ENCODE data around the gene WNT7A.

Gene WNT7A

GRCh38 chr3:13767896-13768295, 112.0 kb downstream of the WNT7A start:
- DNase-seq, result no peak

- no peak for DNase-seq
Observed at GRCh38 chr3:13767030-13767429, 112.8 kb downstream of the WNT7A start.
